ENCODE data around the gene GRIK4. TPM values are rescaled to one million over a fixed set of nuclear protein-coding genes. Genes with fewer than 3 reads are reported as not detected.

Gene GRIK4
- total RNA-seq, 4 donors from 2014 or later = 0.57 to 0.85 TPM; not detected in 2

DNA sequence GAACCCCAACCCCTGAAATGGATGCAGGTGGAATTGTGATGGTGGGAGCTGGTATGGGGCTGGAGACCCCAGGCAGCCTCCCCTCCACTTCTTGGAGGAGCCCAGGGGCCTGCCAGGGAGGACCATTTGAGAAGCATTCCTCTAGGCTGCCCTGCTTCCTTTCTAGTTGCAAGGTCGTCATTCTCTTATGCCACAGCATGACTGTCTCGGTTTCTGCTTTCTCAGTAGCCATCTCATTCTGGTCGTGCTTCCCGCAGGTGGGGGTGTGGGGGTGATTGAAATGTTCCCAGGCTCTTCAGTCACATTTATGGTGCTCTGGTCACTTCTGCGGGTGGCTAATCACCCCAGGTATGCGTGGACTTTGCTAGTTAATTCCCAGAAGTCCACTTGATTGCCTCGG lies 288.7 kb downstream of the GRIK4 start:
- TF ChIP-seq, protein P1, sequence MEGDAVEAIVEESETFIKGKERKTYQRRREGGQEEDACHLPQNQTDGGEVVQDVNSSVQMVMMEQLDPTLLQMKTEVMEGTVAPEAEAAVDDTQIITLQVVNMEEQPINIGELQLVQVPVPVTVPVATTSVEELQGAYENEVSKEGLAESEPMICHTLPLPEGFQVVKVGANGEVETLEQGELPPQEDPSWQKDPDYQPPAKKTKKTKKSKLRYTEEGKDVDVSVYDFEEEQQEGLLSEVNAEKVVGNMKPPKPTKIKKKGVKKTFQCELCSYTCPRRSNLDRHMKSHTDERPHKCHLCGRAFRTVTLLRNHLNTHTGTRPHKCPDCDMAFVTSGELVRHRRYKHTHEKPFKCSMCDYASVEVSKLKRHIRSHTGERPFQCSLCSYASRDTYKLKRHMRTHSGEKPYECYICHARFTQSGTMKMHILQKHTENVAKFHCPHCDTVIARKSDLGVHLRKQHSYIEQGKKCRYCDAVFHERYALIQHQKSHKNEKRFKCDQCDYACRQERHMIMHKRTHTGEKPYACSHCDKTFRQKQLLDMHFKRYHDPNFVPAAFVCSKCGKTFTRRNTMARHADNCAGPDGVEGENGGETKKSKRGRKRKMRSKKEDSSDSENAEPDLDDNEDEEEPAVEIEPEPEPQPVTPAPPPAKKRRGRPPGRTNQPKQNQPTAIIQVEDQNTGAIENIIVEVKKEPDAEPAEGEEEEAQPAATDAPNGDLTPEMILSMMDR (IDR thresholded peaks at IDR 0.05; ENCODE audit: low read depth) = no peak

DNA sequence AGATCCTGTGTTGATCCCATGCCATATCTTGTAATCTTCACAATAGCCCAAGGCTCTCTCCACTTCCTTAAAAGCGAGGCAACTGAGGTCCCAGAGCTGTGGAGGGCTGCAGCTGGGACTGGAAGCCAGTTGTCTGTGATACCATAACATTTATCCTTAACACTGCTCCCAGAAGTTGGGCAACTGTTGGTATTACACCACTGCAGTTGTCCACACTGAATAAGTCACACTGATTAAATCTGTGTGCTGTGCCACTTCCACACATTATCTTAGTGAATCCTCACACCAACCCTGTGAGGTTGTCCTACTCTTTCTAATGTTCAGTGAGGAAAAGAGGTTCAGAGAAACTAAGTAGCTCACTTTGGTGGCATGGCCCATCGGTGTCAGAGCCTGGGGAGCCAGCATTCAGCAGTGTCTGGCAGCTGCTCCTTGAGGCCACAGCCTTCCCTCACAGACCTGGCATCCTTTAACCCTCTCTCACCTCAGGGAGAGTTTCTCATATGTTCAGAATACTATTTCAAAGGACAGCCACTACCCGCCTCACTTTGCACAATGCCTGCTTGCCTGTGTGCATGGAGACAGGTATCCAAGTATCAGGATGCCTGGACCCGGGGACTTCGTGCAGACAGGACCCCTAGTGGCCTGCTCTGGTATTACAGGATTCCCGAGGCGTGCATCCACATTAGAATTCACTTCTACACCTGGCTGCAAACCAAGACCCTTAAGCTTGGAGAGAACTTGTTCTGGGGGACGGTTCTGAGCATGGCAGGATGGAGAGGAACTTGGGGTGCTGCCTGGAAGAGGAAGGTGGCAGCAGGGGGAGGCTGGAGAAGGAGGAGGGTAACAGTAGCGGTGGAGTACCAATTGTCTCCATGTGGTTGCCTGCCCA lies 290.5 kb downstream of the GRIK4 start:
- TF ChIP-seq, protein P1 (IDR thresholded peaks at IDR 0.05; ENCODE audit: low read depth) = no peak

DNA sequence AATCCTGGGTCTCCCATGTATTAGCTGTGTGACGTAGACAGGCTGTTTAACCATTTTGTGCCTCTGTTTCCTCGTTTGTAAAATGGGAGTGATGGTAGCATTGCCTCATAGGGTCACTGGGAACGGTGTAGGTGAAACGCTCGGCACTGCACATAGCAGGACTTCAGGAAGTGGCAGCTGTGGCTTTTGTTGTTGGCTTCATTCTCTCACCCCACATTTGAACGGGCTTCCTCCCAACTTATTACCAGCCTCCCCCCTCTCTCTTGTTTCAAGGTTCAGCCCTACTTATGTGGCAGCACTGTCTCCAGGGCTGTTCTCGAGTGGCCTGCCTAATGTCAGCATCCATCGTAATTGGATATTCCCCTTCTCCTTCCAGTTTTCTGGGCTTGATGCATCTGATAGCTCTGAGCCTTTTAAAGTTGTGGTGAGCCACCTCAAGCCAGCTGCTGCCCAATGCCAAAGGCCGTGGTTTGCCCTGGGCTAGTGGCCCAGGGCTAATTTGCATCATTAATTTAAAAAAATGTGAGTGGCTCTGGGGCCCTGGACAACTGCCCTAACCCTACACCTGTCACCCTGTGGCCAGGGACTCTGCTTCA lies 294.5 kb downstream of the GRIK4 start:
- TF ChIP-seq, protein P1 (IDR thresholded peaks at IDR 0.05; ENCODE audit: low read depth) = no peak

DNA sequence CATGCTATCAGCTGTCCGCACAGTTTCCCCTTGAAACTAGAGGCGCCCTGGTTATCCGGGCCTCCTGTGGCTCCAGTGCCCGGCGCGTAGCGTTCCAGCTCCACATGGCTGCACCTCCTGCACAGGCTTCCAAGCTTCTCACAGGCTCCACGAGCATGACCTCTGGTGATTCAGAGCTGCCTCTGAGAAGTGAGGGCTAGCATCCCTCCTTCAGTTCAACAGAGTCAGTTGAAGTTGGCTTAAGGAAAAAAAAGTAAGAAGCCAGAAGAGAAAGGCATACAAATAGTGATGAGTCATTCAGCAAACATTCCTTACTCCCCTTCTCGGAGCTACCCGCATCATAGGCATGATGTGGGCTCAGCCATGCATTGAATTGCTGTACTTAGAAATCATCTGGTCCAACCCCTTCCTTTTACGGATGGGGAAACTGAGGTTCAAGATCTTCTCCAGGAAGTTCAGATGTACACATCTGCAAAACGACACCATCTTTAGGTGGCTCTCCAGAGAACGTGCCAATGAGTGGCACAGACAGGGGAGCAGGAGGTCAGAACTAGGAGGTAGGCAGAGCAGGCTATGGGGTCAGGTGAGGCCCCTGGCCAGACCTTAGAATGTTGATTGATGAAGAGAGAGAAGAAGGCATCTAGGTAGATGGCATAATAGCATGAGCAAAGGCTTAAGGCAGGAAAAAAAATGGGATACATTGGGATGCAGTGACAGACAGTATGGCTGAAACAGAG lies 296.0 kb downstream of the GRIK4 start:
- TF ChIP-seq, protein P1 (IDR thresholded peaks at IDR 0.05; ENCODE audit: low read depth) = no peak

DNA sequence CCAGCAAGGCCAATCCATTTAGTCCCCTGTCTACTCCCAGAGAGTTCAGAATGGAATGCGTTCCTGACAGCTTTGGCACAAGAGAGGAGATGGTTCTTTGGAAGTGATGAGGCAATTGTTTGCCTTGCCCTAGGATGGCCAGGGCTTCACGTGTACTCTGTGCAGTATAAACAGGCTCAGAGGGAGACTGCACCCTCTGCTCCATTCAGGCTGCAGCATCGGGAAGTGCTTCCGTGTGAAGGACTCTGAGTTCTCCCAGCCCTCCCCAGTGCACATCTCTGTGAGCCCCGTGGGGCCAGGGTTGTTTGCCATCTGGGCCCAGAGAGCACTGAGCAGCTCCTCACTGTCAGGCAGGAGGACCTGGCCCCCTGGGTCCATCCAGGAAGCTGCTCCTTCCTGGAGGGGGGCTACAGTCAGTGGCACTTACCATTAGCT lies 297.1 kb downstream of the GRIK4 start:
- TF ChIP-seq, protein P1 (IDR thresholded peaks at IDR 0.05; ENCODE audit: low read depth) = no peak

DNA sequence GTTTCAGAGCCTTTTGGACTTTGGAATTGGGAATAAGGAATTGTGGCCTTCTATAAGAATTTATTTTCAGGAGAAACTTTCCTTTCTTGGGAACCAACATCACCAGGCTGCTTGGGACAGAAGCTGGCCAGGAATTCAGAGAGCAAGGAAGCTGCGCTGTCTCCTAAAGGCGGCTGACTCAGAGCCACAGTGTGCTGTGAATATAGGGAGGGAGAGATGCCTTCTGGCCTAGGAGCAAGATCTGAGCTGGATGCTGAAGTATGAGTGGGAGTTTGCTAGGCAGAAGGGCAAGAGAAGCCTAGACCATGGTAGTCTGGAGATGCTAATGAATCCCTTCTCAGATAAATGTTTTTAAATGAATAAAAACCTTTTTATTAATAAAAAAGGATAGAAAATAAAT lies 298.7 kb downstream of the GRIK4 start:
- TF ChIP-seq, protein P1 (IDR thresholded peaks at IDR 0.05; ENCODE audit: low read depth) = no peak

DNA sequence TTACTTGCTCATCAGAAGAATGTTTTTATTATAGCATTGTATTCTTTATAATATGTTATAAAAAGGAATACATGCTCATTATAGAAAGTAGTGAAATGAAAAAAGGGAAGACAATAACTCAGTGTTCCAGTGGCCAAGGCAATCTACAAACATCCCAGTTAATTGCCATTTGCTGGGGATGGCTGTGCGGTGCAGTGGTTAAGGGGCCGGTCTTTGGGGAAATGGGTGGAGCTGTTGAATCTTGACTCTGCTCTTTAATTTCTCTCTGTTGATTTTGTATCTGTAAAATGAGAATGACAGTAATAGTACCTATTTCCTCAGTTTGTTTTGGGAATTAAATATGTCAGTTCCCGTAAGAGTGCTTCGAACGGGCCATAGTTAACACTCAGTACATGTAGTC lies 299.7 kb downstream of the GRIK4 start:
- TF ChIP-seq, protein P1 (IDR thresholded peaks at IDR 0.05; ENCODE audit: low read depth) = no peak
